Astrocyte of the cerebellum (primary cell): ENCODE measurements around the gene LGALS1.
A peak's percentile ranks its signal among the peaks of the same experiment; 100 is the strongest.
"Not testable (repeated sequence)": the region's sequence is repeated elsewhere in the genome, so short reads cannot be mapped to it uniquely, and the experiment has no call there.

Experiments
- DNase-seq: peaks from one replicate; pipeline ENCODE4 v3.0.0-alpha.2; 2011; ENCODE audit warnings: low read depth
- H3K4me3 ChIP-seq: 2 replicates; pipeline ENCODE4 v1.5.1; 2011; ENCODE audit warnings: mild to moderate bottlenecking, low read depth, low read length, moderate library complexity
- in situ Hi-C: cut with HindIII; loops from 2 replicates; pipeline ENCODE4 v1.10.0; 2017; ENCODE audit warnings: low sequenced_read_pairs
- TF ChIP-seq, protein P1 (sequence below): IDR thresholded peaks from 2 replicates; pipeline ENCODE4 v1.5.1; 2012; ENCODE audit warnings: low read length, low read depth, moderate library complexity, mild to moderate bottlenecking; ENCODE audit errors: missing control alignments

Gene LGALS1

DNA sequence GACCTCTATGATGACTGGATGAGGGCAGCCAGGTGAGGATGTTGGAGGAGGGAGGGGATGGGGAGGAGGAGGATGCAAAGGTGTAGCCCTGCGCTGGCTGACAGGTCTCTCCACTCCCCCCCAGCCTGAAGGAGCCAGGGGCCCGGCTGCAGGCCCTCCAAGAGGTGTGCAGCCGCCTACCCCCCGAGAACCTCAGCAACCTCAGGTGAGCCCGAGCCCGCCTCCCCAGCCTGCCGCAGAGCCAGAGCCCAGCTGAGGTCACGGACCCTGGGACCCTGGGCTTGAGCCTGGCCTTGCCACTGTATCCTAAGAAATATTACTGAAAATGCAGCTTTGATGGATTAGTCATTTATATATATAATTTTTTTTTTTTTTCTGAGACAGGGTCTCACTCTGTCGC, 28.1 kb upstream of the LGALS1 start:
- no peak overlapping the region for H3K4me3 ChIP-seq
- in situ Hi-C loops: no loop called here
- no peak for DNase-seq
- TF ChIP-seq, protein P1, sequence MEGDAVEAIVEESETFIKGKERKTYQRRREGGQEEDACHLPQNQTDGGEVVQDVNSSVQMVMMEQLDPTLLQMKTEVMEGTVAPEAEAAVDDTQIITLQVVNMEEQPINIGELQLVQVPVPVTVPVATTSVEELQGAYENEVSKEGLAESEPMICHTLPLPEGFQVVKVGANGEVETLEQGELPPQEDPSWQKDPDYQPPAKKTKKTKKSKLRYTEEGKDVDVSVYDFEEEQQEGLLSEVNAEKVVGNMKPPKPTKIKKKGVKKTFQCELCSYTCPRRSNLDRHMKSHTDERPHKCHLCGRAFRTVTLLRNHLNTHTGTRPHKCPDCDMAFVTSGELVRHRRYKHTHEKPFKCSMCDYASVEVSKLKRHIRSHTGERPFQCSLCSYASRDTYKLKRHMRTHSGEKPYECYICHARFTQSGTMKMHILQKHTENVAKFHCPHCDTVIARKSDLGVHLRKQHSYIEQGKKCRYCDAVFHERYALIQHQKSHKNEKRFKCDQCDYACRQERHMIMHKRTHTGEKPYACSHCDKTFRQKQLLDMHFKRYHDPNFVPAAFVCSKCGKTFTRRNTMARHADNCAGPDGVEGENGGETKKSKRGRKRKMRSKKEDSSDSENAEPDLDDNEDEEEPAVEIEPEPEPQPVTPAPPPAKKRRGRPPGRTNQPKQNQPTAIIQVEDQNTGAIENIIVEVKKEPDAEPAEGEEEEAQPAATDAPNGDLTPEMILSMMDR: no peak

DNA sequence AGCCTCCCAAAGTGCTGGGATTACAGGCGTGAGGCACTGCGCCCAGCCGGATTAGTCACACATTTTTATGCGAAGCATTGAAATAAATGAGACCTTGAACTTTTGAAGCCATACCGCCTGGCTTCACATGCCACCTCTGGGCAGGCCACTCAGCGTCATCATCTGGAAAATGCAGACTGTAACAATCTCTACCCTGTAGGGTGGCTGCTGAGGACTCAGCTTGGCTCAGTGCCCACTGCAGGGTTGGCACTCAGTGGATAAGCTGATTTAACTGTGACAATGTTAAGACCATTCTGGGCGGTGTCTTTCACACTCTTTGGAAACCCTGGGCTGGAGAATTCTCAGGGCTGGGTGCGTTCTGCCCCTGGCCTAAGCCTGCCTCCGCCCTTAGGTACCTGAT, 27.5 kb upstream of the LGALS1 start:
- peak; percentile 53 for DNase-seq
- in situ Hi-C loops: no loop called here
- TF ChIP-seq, protein P1: no peak
- no peak overlapping the region for H3K4me3 ChIP-seq

GRCh38 chr22:37650463-37651136, 24.8 kb upstream of the LGALS1 start:
- H3K4me3 ChIP-seq: no peak overlapping the region
- in situ Hi-C loops: no loop called here
- TF ChIP-seq, protein P1: no peak
- DNase-seq: no peak

GRCh38 chr22:37654563-37655251, 20.7 kb upstream of the LGALS1 start:
- H3K4me3 ChIP-seq: no peak overlapping the region
- DNase-seq: no peak
- in situ Hi-C loops: no loop called here
- TF ChIP-seq, protein P1: no peak

GRCh38 chr22:37655252-37655563, 20.2 kb upstream of the LGALS1 start:
- DNase-seq: no peak
- in situ Hi-C loops: no loop called here
- TF ChIP-seq, protein P1: no peak
- no peak overlapping the region for H3K4me3 ChIP-seq

- DNase-seq, in situ Hi-C loops, H3K4me3 ChIP-seq: not testable (repeated sequence)
Observed at GRCh38 chr22:37656583-37656982, 18.9 kb upstream of the LGALS1 start.

- H3K4me3 ChIP-seq: peak overlapping the region; percentile 61
- DNase-seq: no peak
- TF ChIP-seq, protein P1: no peak
- in situ Hi-C loops: no loop called here
Observed at GRCh38 chr22:37657590-37658132, 17.8 kb upstream of the LGALS1 start.
